HCT116 (cell line): ENCODE results near the gene ZNF579.

ENCODE experiments used
- POLR2AphosphoS5 ChIP-seq: IDR thresholded peaks from 2 replicates; pipeline ENCODE4 v1.6.1; 2011; ENCODE audit warnings: mild to moderate bottlenecking, low read depth, low read length, moderate library complexity
- TF ChIP-seq, protein P1 (sequence below), 3 experiments: fragments of 200-600 bp in 1 of 3; sonication (generic) in 1 of 3; IDR thresholded peaks in 2 of 3; conservative IDR thresholded peaks in 1 of 3; 2 replicates each; pipeline ENCODE4 v1.5.1; 2012 to 2017; ENCODE audit warnings: low read depth in 2 of 3, low read length in 2 of 3, antibody characterized with exemption in 1 of 3, borderline replicate concordance in 1 of 3, control low read depth in 1 of 3, mild to moderate bottlenecking in 1 of 3, mixed read lengths in 1 of 3, mixed run types in 1 of 3, moderate library complexity in 1 of 3; ENCODE audit not compliant: insufficient read depth in 1 of 3

DNA sequence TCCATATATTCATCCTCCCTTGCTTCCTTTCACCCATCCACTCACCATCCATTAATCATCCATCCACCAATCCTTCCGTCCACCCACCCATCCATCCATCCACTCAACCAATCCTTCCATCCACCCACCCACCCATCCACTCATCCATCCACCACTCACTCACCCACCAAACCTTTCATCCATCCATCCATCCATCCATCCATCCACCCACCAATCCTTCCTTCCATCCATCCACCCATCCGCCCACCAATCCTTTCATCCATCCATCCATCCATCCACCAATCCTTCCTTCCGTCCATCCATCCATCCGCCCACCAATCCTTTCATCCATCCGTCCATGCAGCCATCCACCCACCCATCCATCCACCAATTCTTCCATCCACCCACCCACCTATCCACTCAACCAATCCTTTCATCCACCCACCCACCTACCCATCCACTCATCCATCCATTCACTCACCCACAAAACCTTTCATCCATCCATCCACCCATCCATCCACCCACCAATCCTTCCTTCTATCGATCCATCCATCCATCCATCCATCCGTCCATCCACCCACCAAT lies 38.3 kb downstream of the ZNF579 start:
- no peak for TF ChIP-seq POLR2AphosphoS5
- TF ChIP-seq, protein P1, sequence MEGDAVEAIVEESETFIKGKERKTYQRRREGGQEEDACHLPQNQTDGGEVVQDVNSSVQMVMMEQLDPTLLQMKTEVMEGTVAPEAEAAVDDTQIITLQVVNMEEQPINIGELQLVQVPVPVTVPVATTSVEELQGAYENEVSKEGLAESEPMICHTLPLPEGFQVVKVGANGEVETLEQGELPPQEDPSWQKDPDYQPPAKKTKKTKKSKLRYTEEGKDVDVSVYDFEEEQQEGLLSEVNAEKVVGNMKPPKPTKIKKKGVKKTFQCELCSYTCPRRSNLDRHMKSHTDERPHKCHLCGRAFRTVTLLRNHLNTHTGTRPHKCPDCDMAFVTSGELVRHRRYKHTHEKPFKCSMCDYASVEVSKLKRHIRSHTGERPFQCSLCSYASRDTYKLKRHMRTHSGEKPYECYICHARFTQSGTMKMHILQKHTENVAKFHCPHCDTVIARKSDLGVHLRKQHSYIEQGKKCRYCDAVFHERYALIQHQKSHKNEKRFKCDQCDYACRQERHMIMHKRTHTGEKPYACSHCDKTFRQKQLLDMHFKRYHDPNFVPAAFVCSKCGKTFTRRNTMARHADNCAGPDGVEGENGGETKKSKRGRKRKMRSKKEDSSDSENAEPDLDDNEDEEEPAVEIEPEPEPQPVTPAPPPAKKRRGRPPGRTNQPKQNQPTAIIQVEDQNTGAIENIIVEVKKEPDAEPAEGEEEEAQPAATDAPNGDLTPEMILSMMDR (IDR thresholded peaks at IDR 0.05 in 2 of 3, conservative IDR thresholded peaks at IDR 0.05 in 1 of 3; ENCODE audit: borderline replicate concordance in 1 of 3, insufficient read depth in 1 of 3, low read depth in 2 of 3, low read length in 2 of 3): no peak
